K562 (cell line): ENCODE results near the gene DPM2. TPM values are rescaled to one million over a fixed set of nuclear protein-coding genes. Genes with fewer than 3 reads are reported as not detected.
A peak's percentile ranks its signal among the peaks of the same experiment; 100 is the strongest.

Experiments used
- HDGF ChIP-seq: fragments of 450-650 bp; IDR thresholded peaks from 2 replicates; pipeline ENCODE4 v1.6.1; 2016
- polyA plus RNA-seq, 8 experiments: library from polyadenylated mRNA; depleted of rRNA in 4 of 8; stranded (reverse) in 5 of 8; unstranded in 3 of 8; fragments of >200 nt; fragmentation: Nextera tagmentation in 2 of 8; fragmentation: Illumina TruSeq in 1 of 8; extraction: Ambion mirVana in 2 of 8; extraction: Trizol in 1 of 8; gene quantifications; 2 replicates each; pipeline versions ENCODE4 v1.2.1 to v1.2.3, GENCODE V29; 2011 to 2014; ENCODE audit warnings: inconsistent platforms in 1 of 8, missing spikeins in 1 of 8
- total RNA-seq, 7 experiments: library from RNA; depleted of rRNA in 6 of 7; stranded (reverse); fragments of >200 nt in 6 of 7; fragmentation: Illumina TruSeq in 2 of 7; extraction: Trizol in 2 of 7; gene quantifications; 2 replicates each; pipeline versions ENCODE4 v1.2.1 to v1.2.3, GENCODE V29; 2011 to 2021; ENCODE audit warnings: low replicate concordance in 1 of 7
- TF ChIP-seq, protein P1 (sequence below), 2 experiments: fragments of 450-650 bp; formaldehyde crosslinking in 1 of 2; IDR thresholded peaks; 2 replicates each; pipeline versions ENCODE4 v1.4.0 to v1.6.1; 2014 to 2020; ENCODE audit warnings: mild to moderate bottlenecking in 2 of 2, borderline replicate concordance in 1 of 2, low read depth in 1 of 2

Gene DPM2
- total and polyA plus RNA-seq, 9 of the 15 experiments (the other 6 are each of a cell fraction or from before 2014, with no cell fraction given) = 43.5 to 126 (median 71.1) TPM

DNA sequence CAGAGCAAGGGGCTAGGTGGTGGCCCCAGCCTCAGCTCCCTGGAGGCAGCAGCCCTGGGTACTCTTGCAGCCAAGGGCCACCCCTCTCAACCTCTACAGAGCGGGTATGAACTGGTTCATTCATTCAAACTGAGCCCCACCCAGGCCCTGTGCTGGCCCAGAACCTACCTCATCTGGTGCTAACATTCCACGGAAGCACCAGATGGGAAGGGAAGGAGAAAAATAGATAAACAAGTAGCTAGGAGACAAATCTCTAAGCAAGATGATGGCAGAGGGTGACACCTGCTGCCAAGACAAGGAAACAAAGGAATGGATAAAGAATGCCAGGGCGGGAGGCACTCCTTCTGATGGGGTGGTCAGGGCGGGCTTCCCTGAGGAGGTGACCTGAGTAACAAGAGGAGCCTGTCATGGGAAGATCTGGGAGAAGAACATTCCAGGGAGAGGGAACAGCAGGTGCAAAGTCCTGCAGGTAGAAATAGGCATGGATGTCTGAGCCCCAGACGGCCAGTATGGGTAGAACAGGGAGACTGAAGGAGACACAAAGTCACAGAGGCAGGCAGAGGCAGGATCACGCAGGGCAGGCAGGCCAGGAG is 26.9 kb downstream of the DPM2 start (continued):
- TF ChIP-seq, protein P1, sequence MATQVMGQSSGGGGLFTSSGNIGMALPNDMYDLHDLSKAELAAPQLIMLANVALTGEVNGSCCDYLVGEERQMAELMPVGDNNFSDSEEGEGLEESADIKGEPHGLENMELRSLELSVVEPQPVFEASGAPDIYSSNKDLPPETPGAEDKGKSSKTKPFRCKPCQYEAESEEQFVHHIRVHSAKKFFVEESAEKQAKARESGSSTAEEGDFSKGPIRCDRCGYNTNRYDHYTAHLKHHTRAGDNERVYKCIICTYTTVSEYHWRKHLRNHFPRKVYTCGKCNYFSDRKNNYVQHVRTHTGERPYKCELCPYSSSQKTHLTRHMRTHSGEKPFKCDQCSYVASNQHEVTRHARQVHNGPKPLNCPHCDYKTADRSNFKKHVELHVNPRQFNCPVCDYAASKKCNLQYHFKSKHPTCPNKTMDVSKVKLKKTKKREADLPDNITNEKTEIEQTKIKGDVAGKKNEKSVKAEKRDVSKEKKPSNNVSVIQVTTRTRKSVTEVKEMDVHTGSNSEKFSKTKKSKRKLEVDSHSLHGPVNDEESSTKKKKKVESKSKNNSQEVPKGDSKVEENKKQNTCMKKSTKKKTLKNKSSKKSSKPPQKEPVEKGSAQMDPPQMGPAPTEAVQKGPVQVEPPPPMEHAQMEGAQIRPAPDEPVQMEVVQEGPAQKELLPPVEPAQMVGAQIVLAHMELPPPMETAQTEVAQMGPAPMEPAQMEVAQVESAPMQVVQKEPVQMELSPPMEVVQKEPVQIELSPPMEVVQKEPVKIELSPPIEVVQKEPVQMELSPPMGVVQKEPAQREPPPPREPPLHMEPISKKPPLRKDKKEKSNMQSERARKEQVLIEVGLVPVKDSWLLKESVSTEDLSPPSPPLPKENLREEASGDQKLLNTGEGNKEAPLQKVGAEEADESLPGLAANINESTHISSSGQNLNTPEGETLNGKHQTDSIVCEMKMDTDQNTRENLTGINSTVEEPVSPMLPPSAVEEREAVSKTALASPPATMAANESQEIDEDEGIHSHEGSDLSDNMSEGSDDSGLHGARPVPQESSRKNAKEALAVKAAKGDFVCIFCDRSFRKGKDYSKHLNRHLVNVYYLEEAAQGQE (IDR thresholded peaks at IDR 0.05; ENCODE audit: borderline replicate concordance) = 0 out of 2 replicates have a peak, but pooled peaks have one; percentile 19
- TF ChIP-seq, protein P1 (CRISPR knock-in tag; IDR thresholded peaks at IDR 0.05; ENCODE audit: low read depth) = no peak
- 0 out of 2 replicates have a peak, but pooled peaks have one; percentile 69 for TF ChIP-seq HDGF
